ENCODE measurements around the gene ATP13A4.

Gene ATP13A4

GRCh38 chr3:193508108-193508507 is 46.6 kb downstream of the ATP13A4 start:
- H3K27ac ChIP-seq = no peak overlapping the region
- no peak for TF ChIP-seq ZFX (IDR thresholded peaks at IDR 0.05)
- no peak for TF ChIP-seq CTCF (conservative IDR thresholded peaks at IDR 0.05)

- H3K27ac ChIP-seq = no peak overlapping the region
- no peak for TF ChIP-seq CTCF (conservative IDR thresholded peaks at IDR 0.05)
- TF ChIP-seq ZFX (IDR thresholded peaks at IDR 0.05) = no peak
These were observed 47.1 kb downstream of the ATP13A4 start for GRCh38 chr3:193507566-193507965.

DNA sequence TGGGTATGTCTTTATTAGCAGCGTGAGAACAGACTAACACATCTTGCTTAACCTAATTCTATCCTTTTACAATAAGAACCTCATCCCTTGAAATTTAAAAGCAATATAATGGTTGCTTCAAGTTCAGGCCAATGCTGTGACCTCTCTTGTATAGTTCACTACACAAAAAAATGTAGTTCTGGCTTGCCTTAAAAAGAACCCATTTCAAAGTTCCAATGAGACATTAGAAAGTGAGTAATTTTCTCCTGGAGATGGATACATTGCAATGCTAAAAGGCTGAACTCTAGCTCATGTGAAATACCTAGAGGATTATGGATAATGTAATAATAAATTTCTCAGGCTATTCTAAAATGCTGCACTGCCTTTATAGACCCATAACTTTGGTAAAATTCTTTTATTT is 47.8 kb downstream of the ATP13A4 start:
- TF ChIP-seq CTCF (conservative IDR thresholded peaks at IDR 0.05) = no peak
- TF ChIP-seq ZFX (IDR thresholded peaks at IDR 0.05) = no peak
- H3K27ac ChIP-seq = no peak overlapping the region

- no peak for TF ChIP-seq CTCF (conservative IDR thresholded peaks at IDR 0.05)
- TF ChIP-seq ZFX (IDR thresholded peaks at IDR 0.05) = no peak
- H3K27ac ChIP-seq = no peak overlapping the region
These were observed 51.8 kb downstream of the ATP13A4 start for GRCh38 chr3:193502871-193503270.

GRCh38 chr3:193499801-193500485 is 54.8 kb downstream of the ATP13A4 start:
- H3K27ac ChIP-seq = no peak overlapping the region
- TF ChIP-seq ZFX (IDR thresholded peaks at IDR 0.05) (no peak), CTCF (conservative IDR thresholded peaks at IDR 0.05) (no peak)

DNA sequence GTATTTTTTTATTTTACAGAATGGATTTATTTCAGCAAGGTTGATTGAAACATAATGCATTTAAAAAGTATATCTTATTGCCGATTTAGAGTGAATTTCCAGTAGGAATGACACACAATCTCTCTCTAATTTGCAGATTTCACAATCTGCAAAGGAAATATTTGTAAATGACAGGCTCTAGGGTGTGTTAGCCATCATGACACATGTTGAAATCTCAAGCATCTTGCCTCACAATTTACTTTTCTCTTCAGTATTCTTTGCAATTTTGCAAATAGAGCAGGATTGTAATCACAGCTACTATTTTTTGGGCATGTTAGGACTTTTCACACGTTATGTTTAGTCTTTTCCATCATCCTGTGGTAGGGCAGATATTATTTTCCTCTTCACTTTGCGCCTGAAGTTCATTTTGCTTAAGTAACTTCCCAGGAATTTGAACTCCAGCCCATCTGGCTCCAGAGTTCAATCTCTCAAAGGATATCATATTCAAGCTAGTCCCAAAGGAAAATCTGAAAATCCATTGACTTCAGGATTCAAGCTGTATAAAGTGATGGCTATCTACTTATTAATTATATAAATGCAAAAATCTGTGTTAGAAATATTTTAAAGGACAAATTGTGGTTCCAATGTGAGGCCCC is 55.4 kb downstream of the ATP13A4 start:
- H3K27ac ChIP-seq = no peak overlapping the region
- TF ChIP-seq CTCF (conservative IDR thresholded peaks at IDR 0.05) (no peak), ZFX (IDR thresholded peaks at IDR 0.05) (no peak)

DNA sequence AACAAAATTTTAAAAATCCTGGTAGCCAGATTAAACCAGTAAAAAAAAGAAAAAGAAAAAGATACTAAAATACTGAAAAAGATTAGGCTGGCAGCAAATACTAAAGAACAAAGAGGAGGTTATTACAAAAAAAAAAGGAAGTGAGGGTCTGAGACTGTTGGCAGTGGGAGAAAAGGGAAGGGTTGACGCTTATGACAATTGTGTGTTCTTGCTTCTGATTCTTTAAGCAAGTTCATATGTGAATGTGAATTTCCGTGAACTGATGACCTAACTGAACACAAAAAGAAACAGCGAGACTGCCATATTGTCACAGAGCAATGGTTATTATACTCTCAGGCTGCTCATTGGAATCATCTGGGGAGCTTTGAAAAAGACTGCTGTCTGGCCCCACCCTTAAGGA is 56.5 kb downstream of the ATP13A4 start:
- no peak overlapping the region for H3K27ac ChIP-seq
- no peak for TF ChIP-seq CTCF (conservative IDR thresholded peaks at IDR 0.05)
- TF ChIP-seq ZFX (IDR thresholded peaks at IDR 0.05) = no peak
